Hematopoietic multipotent progenitor cell treated with erythropoietin and hydrocortisone succinate and interleukin-3 and kit ligand, for 8 days (in vitro differentiated cells): ENCODE results near the gene THSD4.

Experiments used
- DNase-seq: peaks from one replicate; pipeline ENCODE4 v3.0.0-alpha.2; 2015

THSD4 gene

DNA sequence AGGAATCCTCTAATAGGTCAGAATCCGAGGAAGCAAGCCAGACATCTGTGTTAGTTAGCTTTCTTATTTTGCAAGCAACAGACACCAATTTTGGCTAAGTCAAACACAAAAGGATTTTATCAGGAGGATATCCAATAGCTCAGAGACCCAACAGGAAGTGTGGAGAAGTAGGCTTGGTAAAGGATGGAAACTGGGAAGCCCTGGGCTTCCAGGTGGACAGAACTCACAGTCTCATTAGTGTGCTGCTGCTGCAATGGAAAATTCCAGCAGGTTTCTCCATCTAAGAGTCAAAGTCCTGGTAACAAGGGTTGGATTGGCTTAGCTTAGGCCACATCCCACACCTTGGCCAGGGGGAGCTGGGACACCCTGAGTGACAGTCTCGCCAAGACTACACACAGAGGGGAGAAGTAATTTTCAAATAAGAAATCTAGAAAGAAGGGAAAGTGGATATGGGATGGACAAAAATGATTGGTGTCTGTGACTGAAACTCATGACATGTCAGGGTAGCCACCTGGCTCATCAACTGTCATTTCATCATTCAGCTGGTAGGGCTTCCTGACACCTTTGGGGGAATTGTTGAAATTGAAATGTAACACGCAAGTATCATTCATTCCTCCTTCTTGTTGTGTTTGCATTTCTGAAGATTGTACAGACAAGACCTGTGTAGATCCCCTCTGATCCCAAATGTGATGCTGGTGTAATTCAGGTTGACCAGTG lies 158.6 kb downstream of the THSD4 start:
- no peak for DNase-seq

DNA sequence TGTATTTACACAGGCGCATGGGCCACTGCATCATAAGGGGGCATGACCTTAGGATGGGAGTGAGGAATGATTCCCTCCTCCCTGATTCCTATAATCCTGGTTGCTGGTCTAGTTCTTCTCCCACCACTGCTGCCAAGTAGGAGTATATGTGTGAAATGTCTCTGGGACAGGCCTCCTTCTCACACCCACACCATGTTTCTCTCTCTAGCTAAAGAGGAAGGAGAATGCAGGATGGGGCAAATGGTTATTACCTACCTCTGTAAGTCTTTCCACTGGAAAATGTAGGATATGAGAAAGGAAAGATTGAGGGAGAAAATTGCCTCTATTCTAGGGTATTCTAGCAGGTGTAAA lies 159.2 kb downstream of the THSD4 start:
- no peak for DNase-seq

DNA sequence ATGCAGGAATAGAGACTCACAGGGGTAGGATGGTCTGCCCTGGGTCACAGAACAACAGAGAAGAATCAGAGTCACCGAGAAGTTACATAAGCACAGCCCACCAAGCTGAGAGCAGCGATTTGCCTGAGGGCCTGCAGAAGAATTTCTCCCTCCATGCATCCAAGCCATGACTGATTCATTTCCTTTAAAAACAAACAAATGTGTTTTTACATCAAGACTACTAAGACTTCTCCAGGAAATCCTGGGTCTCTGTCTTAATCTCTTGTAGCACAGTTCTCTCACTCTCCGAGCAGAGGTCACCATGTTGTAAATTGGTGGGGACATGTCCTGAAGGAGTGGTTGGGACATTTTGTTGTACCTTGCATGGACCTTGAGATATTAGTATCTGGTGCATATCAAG lies 159.8 kb downstream of the THSD4 start:
- no peak for DNase-seq

DNA sequence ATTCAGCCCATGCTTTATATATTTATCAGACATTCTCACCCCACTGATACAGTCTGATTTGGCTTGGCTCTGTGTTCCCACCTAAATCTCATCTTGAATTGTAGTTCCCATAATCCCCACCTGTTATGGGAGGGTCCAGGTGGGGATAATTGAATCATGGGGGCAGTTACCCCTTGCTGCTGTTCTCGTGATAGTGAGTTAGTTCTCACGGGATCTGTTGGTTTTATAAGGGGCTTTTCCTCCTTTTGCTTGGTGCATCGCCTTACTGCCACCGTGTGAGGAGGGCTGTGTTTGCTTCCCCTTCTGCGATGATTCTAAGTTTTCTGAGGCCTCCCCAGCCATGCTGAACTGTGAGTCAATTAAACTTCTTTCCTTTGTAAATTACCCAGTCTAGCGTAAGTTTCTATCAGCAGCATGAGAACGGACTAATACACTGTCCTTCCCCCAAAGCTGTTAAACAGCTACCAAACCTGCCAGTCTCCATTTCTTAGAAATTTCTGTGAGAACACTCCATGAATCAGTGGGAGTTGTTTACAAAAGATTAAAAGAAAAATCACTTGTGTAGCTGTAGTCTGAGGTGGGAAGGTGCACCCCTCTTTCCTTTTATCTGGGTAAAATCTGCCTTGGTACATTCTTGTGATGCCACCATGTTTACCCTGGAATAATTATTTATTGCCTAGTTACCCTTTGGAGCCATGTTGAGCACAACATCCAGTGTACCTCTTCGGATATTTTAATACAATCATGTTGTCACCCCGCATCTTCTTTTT lies 160.5 kb downstream of the THSD4 start:
- DNase-seq = no peak

DNA sequence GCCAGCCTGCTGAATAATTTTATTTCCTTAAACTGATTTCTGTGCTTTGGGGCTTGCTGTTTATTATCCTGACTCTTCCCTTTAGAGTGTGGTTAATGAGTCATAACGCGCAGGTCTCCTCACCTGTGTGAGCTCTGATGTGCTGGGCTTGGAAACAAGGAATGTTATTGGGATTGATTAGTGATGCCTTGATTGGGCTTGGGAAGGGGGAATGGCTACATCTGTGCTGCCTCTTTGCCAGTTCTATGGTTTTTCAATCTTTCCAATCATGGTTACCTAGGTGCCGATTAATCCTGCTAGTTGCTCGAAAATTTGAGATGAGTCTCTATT lies 161.0 kb downstream of the THSD4 start:
- DNase-seq = no peak

DNA sequence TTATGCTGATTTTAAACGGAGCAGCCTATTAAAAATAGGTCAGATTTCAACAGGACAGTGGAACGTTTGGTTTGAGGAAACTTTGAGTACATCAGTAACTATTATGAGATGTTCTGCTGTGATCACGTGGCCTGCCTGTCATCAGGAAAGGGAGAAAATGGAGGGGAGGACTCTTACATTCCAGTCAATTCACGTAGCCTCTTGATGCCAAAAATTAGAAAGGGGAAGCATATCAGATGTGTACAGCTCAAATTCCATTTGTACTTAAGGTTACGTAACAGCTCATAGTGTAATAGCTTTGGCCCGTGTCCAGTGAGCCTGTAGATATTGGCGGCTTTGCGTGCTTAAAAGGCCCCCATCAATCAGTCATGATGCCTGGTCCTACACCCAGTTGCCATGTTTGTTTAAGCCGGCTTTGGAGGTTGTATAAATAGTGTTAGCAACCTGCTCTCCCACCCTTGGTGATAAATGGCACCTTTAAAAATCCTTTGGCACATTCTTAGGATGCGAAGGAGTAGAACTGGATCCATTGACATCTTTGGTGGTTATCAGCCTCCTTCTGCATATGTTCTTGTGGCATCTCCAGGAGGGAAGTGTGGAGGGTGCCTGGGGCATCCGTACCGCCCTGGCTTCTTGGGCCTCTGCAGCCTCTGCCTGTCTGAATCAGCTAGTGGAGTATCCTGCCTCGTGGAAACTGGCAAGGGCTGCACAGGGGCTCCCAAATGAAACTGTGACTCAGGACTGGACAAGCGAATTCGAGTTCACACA lies 163.9 kb downstream of the THSD4 start:
- DNase-seq = no peak

DNA sequence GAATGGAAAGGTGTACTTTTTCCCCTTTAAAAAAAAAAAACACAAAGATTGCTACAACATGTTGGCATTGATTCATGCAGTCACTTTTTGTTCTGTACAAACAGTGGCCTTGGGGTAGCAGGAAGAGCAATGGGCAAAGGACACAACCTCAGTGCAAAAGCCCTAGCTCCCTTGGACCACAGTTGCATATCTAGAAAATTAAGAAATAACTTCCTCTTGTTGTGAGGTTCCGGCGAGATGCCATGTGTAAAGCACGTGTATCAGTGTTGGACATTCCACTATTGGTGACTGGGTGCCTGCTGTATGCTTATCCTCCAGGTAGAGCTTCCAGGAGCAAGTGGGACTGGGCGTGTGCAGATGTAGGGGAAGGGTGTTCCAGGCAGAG lies 164.5 kb downstream of the THSD4 start:
- DNase-seq = no peak

DNA sequence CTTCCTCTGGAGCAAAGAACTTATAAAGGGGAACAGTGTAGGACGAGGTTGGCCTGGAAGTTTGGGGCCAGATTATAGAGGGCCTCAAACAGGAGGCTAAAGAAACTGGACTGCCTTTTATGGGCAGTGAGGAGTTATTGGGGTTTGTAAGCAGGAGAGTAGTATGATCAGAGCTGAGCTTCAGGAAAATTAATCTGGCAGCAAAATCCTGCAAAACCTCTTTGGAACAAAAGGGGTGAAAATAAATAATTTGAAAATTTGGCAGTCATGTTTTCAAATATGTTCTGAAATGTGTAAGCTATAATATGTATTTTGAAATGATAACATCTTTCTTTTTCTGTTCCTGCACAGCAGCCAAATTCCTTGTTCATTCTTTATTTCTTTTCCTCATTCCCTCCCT lies 164.9 kb downstream of the THSD4 start:
- no peak for DNase-seq

DNA sequence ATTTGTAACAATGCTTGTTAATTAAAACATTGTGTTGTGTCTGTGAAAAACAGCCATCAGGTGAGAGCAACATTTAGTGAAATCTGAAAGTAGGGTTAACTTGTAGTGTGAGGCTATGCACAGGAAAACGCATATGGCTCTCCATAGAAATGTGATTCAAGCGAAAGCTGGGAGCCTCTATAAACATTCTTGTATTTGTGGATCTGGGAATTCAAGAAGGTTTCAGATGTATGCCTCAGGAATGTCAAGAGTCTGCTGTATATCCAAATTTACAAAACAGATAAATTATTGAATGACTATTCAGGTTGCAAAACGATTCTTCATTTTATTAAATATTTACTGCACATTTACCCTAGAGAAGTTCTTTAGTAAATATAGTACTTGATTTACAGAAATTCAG lies 166.0 kb downstream of the THSD4 start:
- DNase-seq = no peak

DNA sequence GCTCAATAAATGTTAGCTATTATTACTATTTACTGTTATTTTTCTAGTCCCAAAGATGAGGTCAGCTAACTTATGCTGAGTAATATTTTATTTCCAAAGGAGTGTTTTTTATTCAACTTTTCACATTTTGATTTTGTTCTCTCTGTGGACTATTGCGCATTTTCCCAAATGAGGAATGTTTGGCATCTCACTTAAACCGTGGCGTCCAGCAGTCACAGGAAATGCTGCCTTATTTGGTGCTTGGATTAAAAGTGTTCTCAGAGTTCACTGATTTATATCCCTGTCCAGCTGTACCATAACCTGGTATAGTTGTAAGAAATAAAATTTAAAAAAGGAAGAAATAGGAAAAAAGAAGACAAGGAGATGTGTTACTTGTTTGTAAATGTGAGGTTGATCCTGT lies 166.8 kb downstream of the THSD4 start:
- no peak for DNase-seq

DNA sequence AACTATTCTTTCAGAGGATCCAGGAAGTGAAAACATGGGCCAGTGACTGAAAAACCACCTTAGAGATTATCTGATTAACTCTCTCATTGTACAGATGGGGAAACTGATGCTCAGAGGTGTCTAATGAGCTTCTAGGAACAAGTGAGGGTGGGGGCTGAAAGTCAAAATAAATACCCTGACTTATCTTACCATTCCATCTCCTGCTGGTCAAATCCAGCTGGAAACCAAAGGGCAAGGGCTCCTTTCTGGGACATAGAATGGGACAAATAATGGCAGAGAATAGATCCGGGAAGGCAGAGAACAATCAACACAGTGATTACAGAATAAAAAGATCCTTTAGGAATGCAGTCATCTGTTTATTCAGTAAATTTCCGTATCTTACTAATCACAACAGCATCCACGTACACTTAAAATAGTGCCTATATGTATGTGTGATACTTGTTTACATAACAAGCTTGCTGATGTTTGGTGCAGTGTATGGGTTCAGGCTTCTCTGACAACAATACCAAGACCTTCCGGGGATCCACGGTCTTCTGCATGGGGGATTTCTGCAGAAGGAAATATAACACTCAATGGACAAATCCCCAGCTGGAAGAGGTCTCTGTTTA lies 173.2 kb downstream of the THSD4 start:
- no peak for DNase-seq

DNA sequence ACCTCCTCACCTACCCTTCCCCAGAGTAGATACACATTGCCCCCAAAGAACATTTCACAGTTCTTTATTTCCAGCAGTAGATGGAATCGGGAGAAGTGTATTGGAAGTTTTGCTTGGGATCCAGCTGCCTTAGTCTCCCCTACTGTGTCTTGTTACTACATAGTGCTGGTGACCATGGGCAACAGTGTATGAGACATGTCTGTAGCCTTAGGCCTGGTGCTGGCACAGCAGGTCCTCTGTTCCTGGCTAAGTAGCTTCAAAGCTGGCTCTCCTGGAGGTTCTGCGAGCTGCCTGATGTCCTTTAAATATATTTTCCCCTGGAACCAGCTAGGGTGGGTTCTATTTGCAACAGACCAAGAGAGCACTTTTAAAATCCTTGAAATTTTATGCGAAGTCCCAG lies 174.7 kb downstream of the THSD4 start:
- DNase-seq = no peak

DNA sequence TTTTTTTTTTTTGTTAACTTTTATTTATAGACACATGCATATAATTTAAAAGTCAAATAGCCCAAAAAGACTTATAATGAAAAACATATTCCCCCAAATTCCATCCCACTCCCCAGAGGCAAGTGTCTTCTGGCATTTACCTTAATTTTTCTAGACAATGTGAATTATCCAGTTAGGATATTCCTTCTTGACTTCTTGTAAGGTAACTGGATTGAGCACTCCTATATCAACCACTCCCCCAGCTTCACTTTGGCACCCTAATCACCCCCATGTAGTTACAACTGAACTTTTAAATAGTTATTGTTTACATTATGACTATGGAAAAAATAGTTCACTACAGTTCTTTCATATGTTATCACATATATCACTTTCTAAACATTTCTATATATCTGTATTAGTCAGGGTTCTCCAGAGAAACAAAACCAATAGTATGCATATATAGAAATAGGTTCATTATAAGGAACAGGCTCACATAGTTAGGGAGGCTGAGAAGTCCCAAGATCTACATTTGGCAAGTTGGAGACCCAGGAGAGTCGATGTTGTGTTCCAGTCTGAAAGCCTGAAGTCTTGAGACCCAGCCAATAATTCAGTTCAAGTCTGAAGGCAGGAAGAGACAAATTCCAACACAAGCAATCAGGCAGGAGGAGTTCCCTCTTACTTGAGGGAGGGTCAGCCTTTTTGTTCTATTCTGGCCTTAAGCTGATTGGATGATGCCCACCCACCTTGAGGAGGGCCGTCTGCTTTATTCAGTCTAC lies 175.8 kb downstream of the THSD4 start:
- DNase-seq = no peak

DNA sequence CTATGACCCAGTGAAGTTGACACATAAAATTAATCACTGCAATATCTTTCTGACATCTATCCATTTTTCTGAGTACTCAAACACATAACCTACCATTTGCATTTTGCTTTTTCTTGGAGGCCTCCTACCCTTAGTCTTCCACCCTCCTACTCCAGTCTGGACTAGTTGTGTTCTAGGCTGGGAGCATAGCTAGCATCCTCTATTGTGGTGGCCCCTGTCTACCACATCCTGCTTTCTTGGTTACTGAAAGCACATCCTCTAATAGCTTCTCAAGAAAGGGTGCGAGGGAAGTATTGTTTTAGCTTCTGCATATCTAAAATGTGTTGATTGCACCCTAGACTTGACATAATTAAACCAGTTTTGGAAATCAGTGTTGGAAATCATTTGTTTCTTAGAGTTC lies 176.5 kb downstream of the THSD4 start:
- DNase-seq = no peak

DNA sequence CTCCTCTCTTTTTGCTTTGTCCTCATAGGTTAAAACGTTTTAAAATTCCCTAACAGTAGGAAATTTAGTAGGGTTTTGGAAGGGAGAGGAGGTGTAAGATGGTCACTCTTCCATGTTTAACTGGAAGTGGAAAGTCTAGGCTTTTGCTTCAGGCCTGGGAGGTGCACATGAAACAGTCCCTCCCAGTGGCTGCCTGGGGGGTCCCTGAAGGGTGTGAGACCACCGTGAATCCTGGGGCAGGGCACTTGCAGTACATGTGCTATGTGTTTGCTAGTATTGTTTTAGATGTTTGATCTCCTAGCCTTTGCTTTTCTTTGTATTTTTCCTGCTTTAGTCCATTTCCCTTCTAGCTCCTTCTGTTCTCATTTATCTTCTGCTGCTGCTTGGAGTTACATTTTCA lies 178.5 kb downstream of the THSD4 start:
- no peak for DNase-seq

DNA sequence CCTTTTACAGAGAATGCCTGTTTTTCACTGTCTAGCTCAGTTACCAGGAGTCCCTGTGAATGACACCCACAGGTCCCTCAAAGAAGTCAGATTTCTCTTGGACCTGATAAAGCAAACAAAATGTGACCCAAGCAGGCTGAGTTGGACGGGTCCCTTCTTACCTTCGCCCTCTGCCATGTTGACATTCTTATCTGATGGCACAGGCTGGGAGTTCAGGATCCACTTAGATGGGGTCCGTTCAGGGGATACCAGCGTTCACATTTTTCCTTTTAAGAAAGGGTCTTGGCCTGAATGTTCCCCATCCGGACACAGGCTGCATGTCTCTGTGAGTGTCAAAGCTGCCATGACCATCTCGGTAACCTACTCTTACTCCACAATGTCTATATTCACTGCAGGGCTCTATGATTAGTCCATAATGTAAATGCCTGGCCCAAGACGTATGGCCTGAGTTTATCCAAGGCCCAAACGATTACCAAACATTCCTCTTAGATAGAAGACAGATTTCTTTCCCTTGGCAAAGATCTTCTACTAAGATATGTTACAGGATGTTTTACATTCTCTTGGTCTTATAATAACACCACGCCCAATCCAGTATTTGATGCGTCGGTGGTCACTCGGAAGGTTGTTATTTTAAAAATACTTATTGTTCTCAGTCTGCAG lies 179.1 kb downstream of the THSD4 start:
- DNase-seq = no peak

DNA sequence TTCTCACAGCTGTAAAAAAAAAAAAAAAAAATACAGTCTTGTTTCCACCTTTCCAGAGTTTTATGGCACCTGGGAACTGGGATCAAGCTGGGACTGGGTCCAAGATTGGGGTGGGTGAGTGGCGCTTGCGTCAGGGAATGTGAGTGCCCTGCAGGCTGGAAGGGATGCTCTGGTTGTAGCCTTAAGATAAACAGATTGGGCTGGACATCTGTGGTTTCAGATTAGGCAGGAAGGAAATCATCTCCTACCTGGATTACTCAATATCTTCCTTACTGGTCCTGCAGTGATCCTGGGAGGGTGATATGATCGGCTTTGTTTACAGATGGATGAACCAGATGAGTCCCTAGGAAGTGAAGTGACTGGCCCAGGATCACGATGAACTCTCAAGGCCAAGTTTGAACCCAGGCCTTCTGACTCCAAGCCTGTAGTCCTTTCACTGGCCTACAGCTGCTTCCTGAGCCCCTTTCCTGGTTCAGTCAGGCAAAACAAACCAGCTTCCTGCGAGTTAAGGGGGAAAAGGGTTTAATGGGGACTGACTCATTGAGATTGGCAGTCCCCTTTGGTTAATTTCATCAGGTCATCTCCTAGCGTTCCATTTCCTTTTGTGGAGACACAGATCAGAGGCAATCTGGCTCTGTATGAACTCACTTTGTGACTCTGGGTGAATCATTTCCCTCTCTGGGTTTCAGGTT lies 179.8 kb downstream of the THSD4 start:
- DNase-seq = no peak

DNA sequence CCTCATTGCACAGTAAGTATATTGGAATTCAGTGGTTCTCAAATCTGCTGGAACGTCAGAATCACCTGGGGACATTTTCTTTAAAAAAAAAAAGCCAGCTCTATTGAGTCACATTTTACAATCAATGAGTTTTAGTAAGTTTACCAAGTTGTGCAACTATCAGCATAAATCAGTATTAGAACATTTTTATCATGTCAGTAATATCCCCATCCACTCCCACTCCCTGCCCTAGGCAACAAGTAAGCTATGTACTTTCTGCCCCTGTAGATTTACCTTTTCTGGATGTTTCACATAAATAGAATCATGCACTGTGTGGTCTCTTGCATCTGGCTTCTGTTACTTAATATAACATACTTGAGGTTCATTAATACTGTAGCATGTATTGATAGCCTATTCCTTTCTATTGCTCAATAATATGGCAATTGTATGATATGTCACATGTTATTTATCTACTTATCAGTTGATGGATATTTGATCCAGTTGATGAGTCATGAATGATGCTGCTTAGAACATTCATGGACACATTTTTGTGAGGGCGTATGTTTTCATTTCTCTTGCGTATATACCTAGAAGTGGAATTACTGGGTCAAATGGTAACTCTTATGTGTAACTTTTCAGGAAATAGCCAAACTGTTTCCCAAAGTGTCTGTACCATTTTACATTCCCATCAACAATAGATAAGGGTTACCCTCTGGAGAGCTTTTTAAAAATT lies 180.5 kb downstream of the THSD4 start:
- no peak for DNase-seq

DNA sequence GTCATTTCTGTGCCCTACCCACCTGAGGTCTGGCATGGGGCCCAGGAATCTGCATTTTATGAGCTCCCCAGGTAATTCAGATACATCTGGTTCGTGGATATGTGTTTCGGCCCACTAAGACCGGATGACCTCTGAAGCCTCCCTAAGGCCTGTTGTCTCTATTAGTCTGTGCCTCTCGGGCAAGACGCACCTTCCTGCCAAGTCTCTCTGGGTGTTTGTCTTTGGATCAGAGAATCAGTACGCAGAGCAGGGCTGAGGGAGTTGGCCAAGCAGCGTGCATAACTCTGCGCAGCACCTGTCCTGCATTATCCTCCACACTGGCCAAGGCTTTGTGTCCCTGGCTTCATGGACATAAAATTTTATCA lies 181.0 kb downstream of the THSD4 start:
- no peak for DNase-seq

DNA sequence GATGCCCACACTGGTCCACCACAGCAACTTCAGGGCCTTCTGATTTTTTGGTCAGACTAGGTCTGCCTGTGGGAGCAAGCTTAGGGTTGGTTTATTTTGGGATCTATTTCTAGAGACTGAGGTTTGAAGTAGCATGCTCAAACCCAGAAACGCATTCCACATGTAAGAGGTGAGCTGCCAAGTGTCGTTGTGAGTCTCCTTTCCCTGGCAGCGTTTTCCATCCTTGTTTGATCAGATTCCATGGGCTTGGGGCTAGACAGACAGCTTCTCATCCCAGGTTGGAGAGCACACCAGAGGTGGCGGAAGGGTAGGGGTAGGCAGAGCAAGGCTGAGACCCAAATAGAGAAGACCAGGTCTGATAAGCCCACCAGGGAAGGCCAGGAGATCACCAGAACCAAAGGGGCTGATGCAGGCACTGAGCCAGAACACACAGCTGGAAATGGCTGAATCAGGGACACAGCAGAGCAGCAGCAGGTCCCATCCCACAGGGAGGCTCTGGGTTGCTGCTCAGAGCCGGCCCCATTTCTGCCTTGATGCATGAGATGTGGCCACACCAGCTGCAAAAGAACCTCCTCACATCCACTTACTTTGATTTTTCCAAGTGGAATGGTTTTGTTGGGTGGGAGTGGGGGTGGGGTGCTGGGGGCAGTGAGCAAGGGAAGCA lies 186.8 kb downstream of the THSD4 start:
- DNase-seq = no peak
